Activated naive CD4-positive, alpha-beta T cell treated with anti-CD3 and anti-CD28 coated beads for 36 hours (primary cell): ENCODE measurements around the gene PRB3. TPM values are rescaled to one million over a fixed set of nuclear protein-coding genes. Genes with fewer than 3 reads are reported as not detected.

Experiments
- total RNA-seq, 2 experiments: library from RNA; stranded (reverse); gene quantifications; one replicate each; pipeline ENCODE4 v1.2.3, GENCODE V29; 2021

Gene PRB3
- total RNA-seq, 2 experiments from 2014 or later: not detected

Other genes with a start within 250 kb of the PRB3 start
- gene TAS2R19, start 247.1 kb downstream of the PRB3 start, total RNA-seq: under 1 TPM; 0.77 to 0.98 TPM
- 1 to 10 TPM; 1.1 to 1.4 TPM for gene TAS2R31, start 238.3 kb downstream of the PRB3 start, total RNA-seq
- gene TAS2R46, start 207.4 kb downstream of the PRB3 start, total RNA-seq: under 1 TPM; 0.27 to 0.31 TPM
- under 1 TPM in 1 of 2 experiments, not detected in 1; 0.26 TPM for gene TAS2R43, start 177.4 kb downstream of the PRB3 start, total RNA-seq
- 1 to 10 TPM; 1.5 to 1.6 TPM for gene TAS2R30, start 135.1 kb downstream of the PRB3 start, total RNA-seq
- gene SMIM10L1, start 98.5 kb downstream of the PRB3 start, total RNA-seq: 1 to 10 TPM; 5.0 to 5.6 TPM
- not detected for gene TAS2R42, start 82.8 kb downstream of the PRB3 start, total RNA-seq
- gene PRB4, start 40.7 kb upstream of the PRB3 start, total RNA-seq: not detected
- not detected for gene PRB2, start 125.9 kb upstream of the PRB3 start, total RNA-seq